HepG2 (cell line): Measurements from ENCODE around the gene DDAH2. TPM values are rescaled to one million over a fixed set of nuclear protein-coding genes. Genes with fewer than 3 reads are reported as not detected.

ENCODE experiments used
- ATAC-seq: fragments of 200-7000 bp; cut with Tn5 transposase; 3 replicates; pipeline ENCODE4 v1.9.1; 2020; ENCODE audit warnings: mild to moderate bottlenecking, moderate library complexity
- BruUV-seq: library from RNA; stranded (reverse); fragments of 400-500 nt; replicated peaks from 2 replicates; lab custom pipeline; 2021; lab: Mats Ljungman, UMichigan
- CTCF ChIA-PET: fragments of 300-600 bp; formaldehyde crosslinking; extraction: SDS; loops from one replicate; lab custom pipeline; 2021; ENCODE audit warnings: low total read pairs, inconsistent platforms, low intra/inter-chr PET ratio; lab: Yijun Ruan, JAX
- POLR2A ChIA-PET: fragments of 350-600 bp; sonication (Branson Sonifier 250); formaldehyde crosslinking; loops from one replicate; lab custom pipeline; 2020; ENCODE audit warnings: antibody characterized with exemption, inconsistent platforms; lab: Yijun Ruan, JAX
- DNase-seq: peaks from one replicate; pipeline ENCODE4 v3.0.0-alpha.2; 2015; ENCODE audit warnings: low spot score
- FAIRE-seq: peaks from 3 replicates; lab custom pipeline; 2011; peaks lifted over from hg19 to GRCh38; lab: Jason Lieb, UNC
- H2AFZ ChIP-seq: one replicate; pipeline ENCODE4 v1.6.1; 2011; ENCODE audit warnings: low read length, inconsistent platforms
- H3K27ac ChIP-seq: fragments of 300-600 bp; 3 replicates; pipeline ENCODE4 v1.8.0; 2011; ENCODE audit warnings: mixed run types, mild to moderate bottlenecking, mixed read lengths, low read length, inconsistent platforms; ENCODE audit not compliant: insufficient read depth; ENCODE audit errors: extremely low read length
- H3K27me3 ChIP-seq, 2 experiments: fragments of 200-600 bp in 1 of 2; 2 replicates in 1 of 2; 3 replicates in 1 of 2; pipeline versions ENCODE4 v1.6.0 to v1.8.0; 2011; ENCODE audit warnings: low read length in 2 of 2, mild to moderate bottlenecking in 2 of 2, moderate library complexity in 2 of 2, inconsistent platforms in 1 of 2; ENCODE audit not compliant: insufficient read depth in 2 of 2, control insufficient read depth in 1 of 2
- H3K36me3 ChIP-seq, 2 experiments: fragments of 200-600 bp in 1 of 2; replicated peaks in 1 of 2; 2 replicates in 1 of 2; 3 replicates in 1 of 2; pipeline versions ENCODE4 v1.5.1 to v1.8.0; 2011; ENCODE audit warnings: low read length in 2 of 2, inconsistent platforms in 1 of 2; ENCODE audit not compliant: insufficient read depth in 2 of 2, control insufficient read depth in 1 of 2
- H3K4me1 ChIP-seq: 2 replicates; pipeline ENCODE4 v1.5.1; 2012; ENCODE audit warnings: low read length, inconsistent platforms; ENCODE audit not compliant: insufficient read depth
- H3K4me2 ChIP-seq: 2 replicates; pipeline ENCODE4 v1.6.0; 2011; ENCODE audit warnings: low read depth, low read length, inconsistent platforms
- H3K4me3 ChIP-seq, 3 experiments: fragments of 200-600 bp in 1 of 3; sonication (generic), shearing (Covaris generic) in 1 of 3; replicated peaks in 1 of 3; 2 replicates each; pipeline ENCODE4 v1.5.1; 2011 to 2016; ENCODE audit warnings: low read length in 3 of 3, inconsistent platforms in 2 of 3, low read depth in 2 of 3, mild to moderate bottlenecking in 2 of 3, control low read depth in 1 of 3, mixed read lengths in 1 of 3; ENCODE audit not compliant: insufficient read depth in 1 of 3
- H3K79me2 ChIP-seq: one replicate; pipeline ENCODE4 v1.6.1; 2011; ENCODE audit warnings: low read length, inconsistent platforms; ENCODE audit not compliant: insufficient read depth
- H3K9ac ChIP-seq: 2 replicates; pipeline ENCODE4 v1.6.0; 2011; ENCODE audit warnings: mild to moderate bottlenecking, low read depth, low read length, inconsistent platforms; ENCODE audit not compliant: insufficient read depth
- H3K9me3 ChIP-seq: 2 replicates; pipeline ENCODE4 v1.5.1; 2012; ENCODE audit warnings: mild to moderate bottlenecking, low read length
- H4K20me1 ChIP-seq: 2 replicates; pipeline ENCODE4 v1.6.0; 2011; ENCODE audit warnings: inconsistent platforms, mild to moderate bottlenecking, low read length, moderate library complexity; ENCODE audit not compliant: insufficient read depth
- CHD2 ChIP-seq: IDR thresholded peaks from 2 replicates; pipeline ENCODE4 v1.6.1; 2011; ENCODE audit warnings: low read depth, low read length, improper control_type of control experiment
- DBP ChIP-seq: sonication (generic); formaldehyde crosslinking; IDR thresholded peaks from 2 replicates; pipeline ENCODE4 v1.4.0; 2020; ENCODE audit warnings: missing genetic modification reagents; ENCODE audit errors: not compliant biosample characterization
- KLF16 ChIP-seq, 2 experiments: sonication (generic) in 1 of 2; formaldehyde crosslinking in 1 of 2; IDR thresholded peaks; 2 replicates each; pipeline versions ENCODE4 v1.6.1 to v1.8.0; 2016 to 2023; ENCODE audit warnings: missing genetic modification reagents in 2 of 2, missing compliant biosample characterization in 1 of 2
- MTA1 ChIP-seq: sonication (generic); formaldehyde crosslinking; IDR thresholded peaks from 2 replicates; pipeline ENCODE4 v1.4.0; 2020; ENCODE audit warnings: missing genetic modification reagents, mild to moderate bottlenecking, borderline replicate concordance
- SKI ChIP-seq: fragments of 450-650 bp; IDR thresholded peaks from one replicate; pipeline ENCODE4 v1.6.1; 2018; ENCODE audit warnings: mild to moderate bottlenecking; ENCODE audit not compliant: partially characterized antibody
- ZMAT5 ChIP-seq: sonication (generic); formaldehyde crosslinking; IDR thresholded peaks from 2 replicates; pipeline ENCODE4 v1.5.0; 2020; ENCODE audit warnings: mild to moderate bottlenecking, low read depth, missing genetic modification reagents, borderline replicate concordance
- ZSCAN25 ChIP-seq: sonication (generic); formaldehyde crosslinking; IDR thresholded peaks from 2 replicates; pipeline ENCODE4 v1.8.0; 2022; ENCODE audit warnings: mild to moderate bottlenecking, missing genetic modification reagents
- WGBS: methylation state at CpG from one replicate; pipeline ENCODE4 v1.1.6; 2017; ENCODE audit warnings: low lambda C conversion rate; 5-methylcytosine and 5-hydroxymethylcytosine counted together
- in situ Hi-C: cut with HindIII; loops from 2 replicates; pipeline ENCODE4 v1.10.0; 2017; ENCODE audit warnings: low pct_unique_long_range_greater_than_20kb; ENCODE audit not compliant: extremely low pct_ligation_motif_present
- intact Hi-C: fragments of 100-400 bp; cut with micrococcal nuclease; formaldehyde crosslinking; loops from one replicate; pipeline ENCODE4 v1.10.0; 2022; ENCODE audit not compliant: unreplicated experiment
- polyA plus RNA-seq, 8 experiments: library from polyadenylated mRNA; depleted of rRNA in 3 of 8; stranded (reverse) in 7 of 8; unstranded in 1 of 8; fragments of >200 nt; fragmentation: Illumina TruSeq in 4 of 8; extraction: Trizol in 4 of 8; gene quantifications; 2 replicates each; pipeline versions ENCODE4 v1.2.1 to v1.2.3, GENCODE V29; 2011 to 2016; ENCODE audit warnings: low read depth in 4 of 8, missing spikeins in 1 of 8, mixed read lengths in 1 of 8; ENCODE audit not compliant: insufficient read depth in 1 of 8
- total RNA-seq, 5 experiments: library from RNA; depleted of rRNA; stranded (reverse); fragments of >200 nt; fragmentation: Illumina TruSeq; extraction: Trizol; gene quantifications; 2 replicates each; pipeline ENCODE4 v1.2.3, GENCODE V29; 2016; ENCODE audit warnings: low read depth in 1 of 5
- TF ChIP-seq, protein P1 (sequence below): sonication (generic); formaldehyde crosslinking; IDR thresholded peaks from 2 replicates; pipeline ENCODE4 v1.5.0; 2020; ENCODE audit warnings: mild to moderate bottlenecking, missing genetic modification reagents, borderline replicate concordance
- TF ChIP-seq, protein P2 (sequence below): sonication (generic); formaldehyde crosslinking; conservative IDR thresholded peaks from 2 replicates; pipeline ENCODE4 v1.4.0; 2020; ENCODE audit warnings: missing genetic modification reagents
- TF ChIP-seq, protein P3 (sequence below): sonication (generic); formaldehyde crosslinking; conservative IDR thresholded peaks from 2 replicates; pipeline ENCODE4 v1.4.0; 2020; ENCODE audit warnings: mild to moderate bottlenecking, missing genetic modification reagents, moderate library complexity

The DDAH2 gene
- total and polyA plus RNA-seq, 2 of the 13 experiments (the other 11 are each of a cell fraction or from before 2014, with no cell fraction given) = 16.4 to 21.1 TPM

- Histone ChIP-seq H3K4me1 (peaks cover 40% of the 10 kb centered on the region), H3K4me2 (no peak overlapping the region), H3K36me3 (peaks cover 15 to 24% of the 10 kb centered on the region in 2 experiments), H3K27me3 (no peaks in the 10 kb centered on the region), H3K9ac (no peak overlapping the region), H4K20me1 (peaks cover 14% of the 10 kb centered on the region; the same call in 1 of the 2 replicates), H3K27ac (no peak overlapping the region), H3K79me2 (peaks cover under 1% of the 10 kb centered on the region), H3K4me3 (no peak overlapping the region), H2AFZ (no peak overlapping the region), H3K9me3 (no peaks in the 10 kb centered on the region)
- FAIRE-seq = no peak
- TF ChIP-seq, protein P1, sequence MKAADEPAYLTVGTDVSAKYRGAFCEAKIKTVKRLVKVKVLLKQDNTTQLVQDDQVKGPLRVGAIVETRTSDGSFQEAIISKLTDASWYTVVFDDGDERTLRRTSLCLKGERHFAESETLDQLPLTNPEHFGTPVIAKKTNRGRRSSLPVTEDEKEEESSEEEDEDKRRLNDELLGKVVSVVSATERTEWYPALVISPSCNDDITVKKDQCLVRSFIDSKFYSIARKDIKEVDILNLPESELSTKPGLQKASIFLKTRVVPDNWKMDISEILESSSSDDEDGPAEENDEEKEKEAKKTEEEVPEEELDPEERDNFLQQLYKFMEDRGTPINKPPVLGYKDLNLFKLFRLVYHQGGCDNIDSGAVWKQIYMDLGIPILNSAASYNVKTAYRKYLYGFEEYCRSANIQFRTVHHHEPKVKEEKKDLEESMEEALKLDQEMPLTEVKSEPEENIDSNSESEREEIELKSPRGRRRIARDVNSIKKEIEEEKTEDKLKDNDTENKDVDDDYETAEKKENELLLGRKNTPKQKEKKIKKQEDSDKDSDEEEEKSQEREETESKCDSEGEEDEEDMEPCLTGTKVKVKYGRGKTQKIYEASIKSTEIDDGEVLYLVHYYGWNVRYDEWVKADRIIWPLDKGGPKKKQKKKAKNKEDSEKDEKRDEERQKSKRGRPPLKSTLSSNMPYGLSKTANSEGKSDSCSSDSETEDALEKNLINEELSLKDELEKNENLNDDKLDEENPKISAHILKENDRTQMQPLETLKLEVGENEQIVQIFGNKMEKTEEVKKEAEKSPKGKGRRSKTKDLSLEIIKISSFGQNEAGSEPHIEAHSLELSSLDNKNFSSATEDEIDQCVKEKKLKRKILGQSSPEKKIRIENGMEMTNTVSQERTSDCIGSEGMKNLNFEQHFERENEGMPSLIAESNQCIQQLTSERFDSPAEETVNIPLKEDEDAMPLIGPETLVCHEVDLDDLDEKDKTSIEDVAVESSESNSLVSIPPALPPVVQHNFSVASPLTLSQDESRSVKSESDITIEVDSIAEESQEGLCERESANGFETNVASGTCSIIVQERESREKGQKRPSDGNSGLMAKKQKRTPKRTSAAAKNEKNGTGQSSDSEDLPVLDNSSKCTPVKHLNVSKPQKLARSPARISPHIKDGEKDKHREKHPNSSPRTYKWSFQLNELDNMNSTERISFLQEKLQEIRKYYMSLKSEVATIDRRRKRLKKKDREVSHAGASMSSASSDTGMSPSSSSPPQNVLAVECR (CRISPR knock-in tag) = no peak
- TF ChIP-seq MTA1 (CRISPR knock-in tag) = no peak
- TF ChIP-seq, protein P2, sequence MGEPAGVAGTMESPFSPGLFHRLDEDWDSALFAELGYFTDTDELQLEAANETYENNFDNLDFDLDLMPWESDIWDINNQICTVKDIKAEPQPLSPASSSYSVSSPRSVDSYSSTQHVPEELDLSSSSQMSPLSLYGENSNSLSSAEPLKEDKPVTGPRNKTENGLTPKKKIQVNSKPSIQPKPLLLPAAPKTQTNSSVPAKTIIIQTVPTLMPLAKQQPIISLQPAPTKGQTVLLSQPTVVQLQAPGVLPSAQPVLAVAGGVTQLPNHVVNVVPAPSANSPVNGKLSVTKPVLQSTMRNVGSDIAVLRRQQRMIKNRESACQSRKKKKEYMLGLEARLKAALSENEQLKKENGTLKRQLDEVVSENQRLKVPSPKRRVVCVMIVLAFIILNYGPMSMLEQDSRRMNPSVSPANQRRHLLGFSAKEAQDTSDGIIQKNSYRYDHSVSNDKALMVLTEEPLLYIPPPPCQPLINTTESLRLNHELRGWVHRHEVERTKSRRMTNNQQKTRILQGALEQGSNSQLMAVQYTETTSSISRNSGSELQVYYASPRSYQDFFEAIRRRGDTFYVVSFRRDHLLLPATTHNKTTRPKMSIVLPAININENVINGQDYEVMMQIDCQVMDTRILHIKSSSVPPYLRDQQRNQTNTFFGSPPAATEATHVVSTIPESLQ (CRISPR knock-in tag) = no peak
- TF ChIP-seq KLF16 (CRISPR knock-in tag; IDR thresholded peaks at IDR 0.05) = no peak
- no peak for TF ChIP-seq ZSCAN25 (CRISPR knock-in tag)
- TF ChIP-seq DBP = no peak
- TF ChIP-seq, protein P3, sequence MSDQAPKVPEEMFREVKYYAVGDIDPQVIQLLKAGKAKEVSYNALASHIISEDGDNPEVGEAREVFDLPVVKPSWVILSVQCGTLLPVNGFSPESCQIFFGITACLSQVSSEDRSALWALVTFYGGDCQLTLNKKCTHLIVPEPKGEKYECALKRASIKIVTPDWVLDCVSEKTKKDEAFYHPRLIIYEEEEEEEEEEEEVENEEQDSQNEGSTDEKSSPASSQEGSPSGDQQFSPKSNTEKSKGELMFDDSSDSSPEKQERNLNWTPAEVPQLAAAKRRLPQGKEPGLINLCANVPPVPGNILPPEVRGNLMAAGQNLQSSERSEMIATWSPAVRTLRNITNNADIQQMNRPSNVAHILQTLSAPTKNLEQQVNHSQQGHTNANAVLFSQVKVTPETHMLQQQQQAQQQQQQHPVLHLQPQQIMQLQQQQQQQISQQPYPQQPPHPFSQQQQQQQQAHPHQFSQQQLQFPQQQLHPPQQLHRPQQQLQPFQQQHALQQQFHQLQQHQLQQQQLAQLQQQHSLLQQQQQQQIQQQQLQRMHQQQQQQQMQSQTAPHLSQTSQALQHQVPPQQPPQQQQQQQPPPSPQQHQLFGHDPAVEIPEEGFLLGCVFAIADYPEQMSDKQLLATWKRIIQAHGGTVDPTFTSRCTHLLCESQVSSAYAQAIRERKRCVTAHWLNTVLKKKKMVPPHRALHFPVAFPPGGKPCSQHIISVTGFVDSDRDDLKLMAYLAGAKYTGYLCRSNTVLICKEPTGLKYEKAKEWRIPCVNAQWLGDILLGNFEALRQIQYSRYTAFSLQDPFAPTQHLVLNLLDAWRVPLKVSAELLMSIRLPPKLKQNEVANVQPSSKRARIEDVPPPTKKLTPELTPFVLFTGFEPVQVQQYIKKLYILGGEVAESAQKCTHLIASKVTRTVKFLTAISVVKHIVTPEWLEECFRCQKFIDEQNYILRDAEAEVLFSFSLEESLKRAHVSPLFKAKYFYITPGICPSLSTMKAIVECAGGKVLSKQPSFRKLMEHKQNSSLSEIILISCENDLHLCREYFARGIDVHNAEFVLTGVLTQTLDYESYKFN (CRISPR knock-in tag) = no peak
- no peak for TF ChIP-seq CHD2
- TF ChIP-seq SKI = no peak
- no peak for TF ChIP-seq ZMAT5 (CRISPR knock-in tag)
- CTCF ChIA-PET = interaction anchor here (1.1 to 4.2 kb wide), 2 partner anchors 42 to 47 kb away, joined by 3 to 74 read pairs; partner anchors contain the start of gene LY6G5C
- intact Hi-C loops (no loop called here), in situ Hi-C loops (no loop called here)
- no TSS peak for BruUV-seq
- no peak for DNase-seq
- POLR2A ChIA-PET = interaction anchor here (2.1 to 6.1 kb wide), 2 partner anchors 11 to 42 kb away, joined by 11 to 122 read pairs; partner anchors contain the start of genes CLIC1 and MSH5
- ATAC-seq = no peak
- 96% methylated on average over 41 of the region's 41 CpGs for WGBS
Measured at GRCh38 chr6:31727717-31728671, 1.1 kb downstream of the DDAH2 start.
